Calu3 (cell line): ENCODE measurements around the gene CFAP210. TPM values are rescaled to one million over a fixed set of nuclear protein-coding genes. Genes with fewer than 3 reads are reported as not detected.
A peak's percentile ranks its signal among the peaks of the same experiment; 100 is the strongest.

Experiments used
- Bru-seq: library from RNA; stranded (reverse); fragments of 400-500 nt; gene quantifications from one replicate; lab custom pipeline; 2021; lab: Mats Ljungman, UMichigan
- BruChase-seq, 2 experiments: library from RNA; stranded (reverse); fragments of 400-500 nt; gene quantifications; one replicate each; lab custom pipeline; 2021; lab: Mats Ljungman, UMichigan
- BruUV-seq: library from RNA; stranded (reverse); fragments of 400-500 nt; replicated peaks from 2 replicates; lab custom pipeline; 2021; lab: Mats Ljungman, UMichigan
- CTCF ChIA-PET: fragments of 300-600 bp; sonication (Branson Sonifier 250); formaldehyde crosslinking; loops from one replicate; lab custom pipeline; 2022; ENCODE audit warnings: antibody characterized with exemption; lab: Charles Lee
- DNase-seq: peaks from one replicate; pipeline ENCODE4 v3.0.0; 2022
- H3K27ac Mint-ChIP-seq: one replicate; pipeline ENCODE4 v1.8.0; 2022; ENCODE audit warnings: mixed read lengths; ENCODE audit not compliant: unreplicated experiment
- H3K27me3 Mint-ChIP-seq: one replicate; pipeline ENCODE4 v1.8.0; 2022; ENCODE audit warnings: mixed read lengths; ENCODE audit not compliant: unreplicated experiment
- H3K36me3 Mint-ChIP-seq: one replicate; pipeline ENCODE4 v1.8.0; 2022; ENCODE audit warnings: mild to moderate bottlenecking, moderate library complexity, mixed read lengths; ENCODE audit not compliant: insufficient read depth, unreplicated experiment
- H3K4me1 Mint-ChIP-seq: one replicate; pipeline ENCODE4 v1.8.0; 2022; ENCODE audit warnings: mild to moderate bottlenecking, low read depth, mixed read lengths; ENCODE audit not compliant: unreplicated experiment
- H3K4me3 Mint-ChIP-seq: one replicate; pipeline ENCODE4 v1.8.0; 2022; ENCODE audit warnings: mild to moderate bottlenecking, low read depth, moderate library complexity, mixed read lengths; ENCODE audit not compliant: unreplicated experiment
- H3K9me3 Mint-ChIP-seq: one replicate; pipeline ENCODE4 v1.8.0; 2022; ENCODE audit warnings: low read depth, mixed read lengths; ENCODE audit not compliant: unreplicated experiment
- intact Hi-C: fragments of 100-400 bp; cut with micrococcal nuclease; formaldehyde crosslinking; loops from one replicate; pipeline ENCODE4 v1.10.0; 2022; ENCODE audit not compliant: unreplicated experiment
- long read RNA-seq: library from polyadenylated mRNA; stranded (forward); transcript quantifications from one replicate; pipeline ENCODE4 v2.0.0, GENCODE V29; 2022
- total RNA-seq: library from RNA; stranded (reverse); gene quantifications from 2 replicates; pipeline ENCODE4 v1.2.3, GENCODE V29; 2022
- TF ChIP-seq, protein P1 (sequence below): fragments of 200-600 bp; IDR thresholded peaks from one replicate; pipeline ENCODE4 v1.8.0; 2022; ENCODE audit warnings: antibody characterized with exemption; ENCODE audit not compliant: unreplicated experiment

The CFAP210 gene, protein sequence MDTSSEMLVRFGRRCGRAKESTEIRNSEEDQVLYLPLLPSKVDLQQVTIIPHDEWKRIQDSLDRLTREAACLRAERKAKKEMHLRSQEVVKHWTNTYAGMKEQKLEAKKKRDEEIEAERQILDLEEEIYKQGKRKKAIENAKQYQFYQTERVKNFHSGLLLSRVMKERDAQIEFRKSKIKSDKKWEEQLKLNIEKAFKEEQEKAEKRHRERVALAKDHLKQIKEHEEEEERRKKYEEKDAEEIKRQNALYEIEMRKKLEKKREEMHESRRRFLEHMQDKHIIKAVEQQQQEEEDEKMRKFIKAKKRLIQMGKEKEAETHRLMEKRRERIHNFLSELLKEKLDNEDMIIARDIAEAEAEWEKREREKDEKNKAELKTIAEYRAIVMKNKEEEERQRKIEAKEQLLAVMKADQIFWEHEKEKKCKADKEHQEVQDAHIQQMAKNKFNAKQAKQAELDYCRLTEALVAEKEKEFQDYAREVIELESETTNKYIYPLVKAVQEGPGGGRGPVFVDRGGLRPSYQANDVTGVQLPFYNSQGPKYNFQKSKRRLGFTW
- total RNA-seq, result 0.17 TPM in 1 of 2 replicates, not detected in the other
- percentile 40 among the genes with signal in this experiment for Bru-seq, nascent RNA
- percentile 30 among the genes with signal in this experiment for BruChase-seq, experiment 1, labeled RNA remaining after a 6-hour chase
- percentile 33 among the genes with signal in this experiment for BruChase-seq, experiment 2, labeled RNA remaining after a 2-hour chase
- long read RNA-seq, partial matches to known transcripts, result 0 of 3 reads
- long read RNA-seq, other reads (novel, unspliced or antisense), result 3 of 3 reads

DNA sequence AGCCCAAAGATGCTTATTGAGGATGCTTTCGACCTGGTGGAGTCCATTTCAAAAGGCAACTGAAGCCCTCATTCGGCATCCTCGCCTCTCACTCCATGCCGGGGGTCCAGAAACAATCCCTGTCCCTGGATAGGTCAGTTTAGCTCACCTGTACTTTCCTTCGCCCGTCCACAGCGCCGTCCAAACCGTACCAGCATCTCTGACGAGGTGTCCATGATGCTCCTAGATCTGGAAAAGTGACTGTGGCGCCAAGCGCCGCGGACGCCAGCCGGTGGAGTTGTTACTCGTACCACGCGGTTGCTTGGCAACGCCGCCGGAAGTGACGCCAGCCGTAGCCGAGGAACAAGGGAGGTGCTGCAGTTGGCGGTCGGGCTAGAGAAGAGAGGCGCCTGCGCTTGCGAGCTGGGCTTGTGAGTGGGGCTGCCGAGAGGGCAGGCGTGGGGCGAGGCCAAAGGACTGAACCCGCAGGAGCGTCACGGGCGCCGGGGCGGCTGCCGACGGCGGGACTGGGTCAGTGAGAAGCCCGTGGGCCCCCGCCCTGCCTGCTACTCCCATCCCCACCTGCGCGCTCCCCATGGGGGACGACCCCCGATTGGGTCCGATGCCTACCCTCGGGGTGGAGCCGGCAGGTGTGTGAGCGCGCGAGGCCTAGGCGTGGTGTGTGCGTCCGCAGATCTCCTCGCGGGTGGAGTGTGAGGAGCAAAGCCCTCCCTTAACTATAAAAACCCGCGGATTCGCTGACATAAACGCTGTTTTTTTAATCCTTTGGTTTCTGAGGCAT is at the start of gene CFAP210, which contains the start of gene PHOSPHO2:
TSS of gene CFAP210 (minus strand) at position 293 of the 781 bp plus-strand sequence. CDS start at position 215, 78 bp downstream.
TSS of gene PHOSPHO2 (plus strand) at position 357 of the 781 bp plus-strand sequence. CDS start 6,503 bp downstream, outside the sequence.
- Mint-ChIP-seq H3K4me1 (peaks cover 9% of the 10 kb centered on the region), H3K9me3 (peaks cover 4% of the 10 kb centered on the region), H3K36me3 (peaks cover 35% of the 10 kb centered on the region), H3K27me3 (no peaks in the 10 kb centered on the region), H3K27ac (peak within 1 kb of the TSS; percentile 97), H3K4me3 (peak within 1 kb of the TSS; percentile 86)
- CTCF ChIA-PET, result interaction anchor here (0.6 to 1.1 kb wide), 3 partner anchors 11 to 242 kb away, joined by 3 to 6 read pairs (median 4); no protein-coding TSS in a partner anchor
- BruUV-seq, result TSS peak; percentile 61
- intact Hi-C loops, result no loop called here
- peak; percentile 97 for DNase-seq
- TF ChIP-seq, protein P1, sequence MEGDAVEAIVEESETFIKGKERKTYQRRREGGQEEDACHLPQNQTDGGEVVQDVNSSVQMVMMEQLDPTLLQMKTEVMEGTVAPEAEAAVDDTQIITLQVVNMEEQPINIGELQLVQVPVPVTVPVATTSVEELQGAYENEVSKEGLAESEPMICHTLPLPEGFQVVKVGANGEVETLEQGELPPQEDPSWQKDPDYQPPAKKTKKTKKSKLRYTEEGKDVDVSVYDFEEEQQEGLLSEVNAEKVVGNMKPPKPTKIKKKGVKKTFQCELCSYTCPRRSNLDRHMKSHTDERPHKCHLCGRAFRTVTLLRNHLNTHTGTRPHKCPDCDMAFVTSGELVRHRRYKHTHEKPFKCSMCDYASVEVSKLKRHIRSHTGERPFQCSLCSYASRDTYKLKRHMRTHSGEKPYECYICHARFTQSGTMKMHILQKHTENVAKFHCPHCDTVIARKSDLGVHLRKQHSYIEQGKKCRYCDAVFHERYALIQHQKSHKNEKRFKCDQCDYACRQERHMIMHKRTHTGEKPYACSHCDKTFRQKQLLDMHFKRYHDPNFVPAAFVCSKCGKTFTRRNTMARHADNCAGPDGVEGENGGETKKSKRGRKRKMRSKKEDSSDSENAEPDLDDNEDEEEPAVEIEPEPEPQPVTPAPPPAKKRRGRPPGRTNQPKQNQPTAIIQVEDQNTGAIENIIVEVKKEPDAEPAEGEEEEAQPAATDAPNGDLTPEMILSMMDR, result no peak

DNA sequence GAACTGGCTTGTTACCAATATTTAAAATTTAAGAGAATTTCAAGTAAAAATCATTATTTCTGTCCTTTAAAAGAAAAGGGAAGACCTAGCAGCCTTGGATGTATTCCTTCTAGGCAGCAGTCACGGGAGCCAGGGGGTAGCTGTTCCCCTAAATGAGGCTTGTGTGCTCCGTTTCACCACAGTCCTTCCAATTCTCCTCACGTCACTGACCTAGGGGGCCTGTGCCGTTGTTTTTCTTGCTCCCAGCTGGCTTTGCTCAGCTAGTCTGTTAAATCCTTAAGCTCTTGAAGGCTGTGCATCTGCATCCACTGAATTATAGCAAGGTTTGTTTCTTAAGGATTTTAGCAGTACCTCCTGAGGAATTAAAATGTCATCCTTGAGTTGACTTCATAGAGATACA is 49.3 kb upstream of the CFAP210 start:
- Mint-ChIP-seq H3K27ac (no peak overlapping the region), H3K4me1 (peaks cover 29% of the 10 kb centered on the region), H3K4me3 (no peak overlapping the region), H3K36me3 (peaks cover 53% of the 10 kb centered on the region), H3K27me3 (no peaks in the 10 kb centered on the region), H3K9me3 (no peaks in the 10 kb centered on the region)
- CTCF ChIA-PET, result no interaction called here
- TF ChIP-seq, protein P1, result no peak
- intact Hi-C loops, result no loop called here
- no peak for DNase-seq
- BruUV-seq, result no TSS peak

DNA sequence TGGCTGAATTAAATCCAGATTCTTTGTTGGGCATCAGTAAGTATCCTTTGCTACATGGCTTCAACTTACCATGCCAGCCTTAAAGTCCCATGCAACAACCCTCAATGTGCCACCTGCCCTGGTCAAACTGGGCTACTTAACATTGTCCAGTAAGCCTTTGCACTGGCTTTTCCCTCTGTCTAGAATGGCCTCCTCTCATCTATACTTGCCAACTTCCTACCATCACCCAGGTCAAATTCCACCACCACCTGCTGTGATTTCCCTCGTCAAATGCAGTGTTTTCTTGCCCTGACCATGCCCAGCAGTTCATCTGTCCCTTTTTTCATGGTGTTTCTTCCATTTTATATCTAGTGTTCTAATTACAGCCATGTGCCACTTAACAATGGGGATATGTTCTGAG is 45.1 kb upstream of the CFAP210 start:
- Mint-ChIP-seq H3K4me1 (peaks cover 39% of the 10 kb centered on the region), H3K4me3 (no peak overlapping the region), H3K9me3 (no peaks in the 10 kb centered on the region), H3K27me3 (no peaks in the 10 kb centered on the region), H3K36me3 (peaks cover 40% of the 10 kb centered on the region), H3K27ac (peak overlapping the region; percentile 25)
- no TSS peak for BruUV-seq
- intact Hi-C loops, result no loop called here
- DNase-seq, result no peak
- TF ChIP-seq, protein P1, result no peak
- CTCF ChIA-PET, result no interaction called here
